Neural cell (in vitro differentiated cells): ENCODE measurements around the gene SDC1. TPM values are rescaled to one million over a fixed set of nuclear protein-coding genes. Genes with fewer than 3 reads are reported as not detected.

Experiments used
- H2AFZ ChIP-seq: fragments of 200-600, 300-800 bp; sonication (generic), shearing (Covaris generic); 2 replicates; pipeline ENCODE4 v1.6.0; 2014; ENCODE audit warnings: low read depth, mild to moderate bottlenecking, antibody characterized with exemption, low read length, moderate library complexity
- H3F3A ChIP-seq: fragments of 200-600 bp; shearing (Covaris generic); 2 replicates; pipeline ENCODE4 v1.6.1; 2016; ENCODE audit warnings: mild to moderate bottlenecking, moderate library complexity, mixed read lengths, antibody characterized with exemption, low read length; ENCODE audit not compliant: insufficient read depth, poor library complexity, severe bottlenecking
- H3K27ac ChIP-seq: fragments of 200-600, 300-800 bp; sonication (generic), shearing (Covaris generic); 2 replicates; pipeline ENCODE4 v1.5.1; 2014; ENCODE audit warnings: mild to moderate bottlenecking, low read length, moderate library complexity
- H3K27me3 ChIP-seq: fragments of 300-800, 200-600 bp; sonication (generic), shearing (Covaris generic); 2 replicates; pipeline ENCODE4 v1.6.0; 2014; ENCODE audit warnings: mild to moderate bottlenecking, low read depth, low read length, moderate library complexity; ENCODE audit not compliant: insufficient read depth
- H3K36me3 ChIP-seq: fragments of 300-800, 200-600 bp; sonication (generic), shearing (Covaris generic); 2 replicates; pipeline ENCODE4 v1.5.1; 2014; ENCODE audit warnings: mild to moderate bottlenecking, antibody characterized with exemption, low read length, moderate library complexity; ENCODE audit not compliant: insufficient read depth
- H3K4me2 ChIP-seq: fragments of 300-800, 200-600 bp; sonication (generic), shearing (Covaris generic); 2 replicates; pipeline ENCODE4 v1.6.0; 2014; ENCODE audit warnings: mild to moderate bottlenecking, low read length
- H3K4me3 ChIP-seq: fragments of 300-800, 200-600 bp; sonication (generic), shearing (Covaris generic); 2 replicates; pipeline ENCODE4 v1.5.1; 2014; ENCODE audit warnings: mild to moderate bottlenecking, low read length, moderate library complexity
- H3K79me2 ChIP-seq: fragments of 200-600 bp; shearing (Covaris generic); replicated peaks from 2 replicates; pipeline ENCODE4 v1.6.0; 2014; ENCODE audit warnings: mild to moderate bottlenecking, low read length, moderate library complexity; ENCODE audit not compliant: insufficient read depth
- H3K9ac ChIP-seq: fragments of 300-800, 200-600 bp; sonication (generic), shearing (Covaris generic); 2 replicates; pipeline ENCODE4 v1.6.1; 2016; ENCODE audit warnings: mild to moderate bottlenecking, low read length, mixed read lengths
- H3K9me2 ChIP-seq: fragments of 200-600 bp; shearing (Covaris generic); 2 replicates; pipeline ENCODE4 v1.6.1; 2016; ENCODE audit warnings: mild to moderate bottlenecking, low read length, mixed read lengths; ENCODE audit not compliant: insufficient read depth
- H3K9me3 ChIP-seq: fragments of 200-600, 300-800 bp; sonication (generic), shearing (Covaris generic); 2 replicates; pipeline ENCODE4 v1.6.1; 2016; ENCODE audit warnings: mild to moderate bottlenecking, mixed run types, low read length, moderate library complexity, mixed read lengths
- H4K20me1 ChIP-seq: fragments of 200-600 bp; shearing (Covaris generic); 2 replicates; pipeline ENCODE4 v1.6.1; 2016; ENCODE audit warnings: mild to moderate bottlenecking, mixed run types; ENCODE audit not compliant: insufficient read depth
- EP300 ChIP-seq: fragments of 450-650 bp; conservative IDR thresholded peaks from 2 replicates; pipeline ENCODE4 v1.6.1; 2014; ENCODE audit warnings: antibody characterized with exemption, mild to moderate bottlenecking, moderate library complexity; ENCODE audit not compliant: poor library complexity, severe bottlenecking
- EZH2 ChIP-seq: fragments of 200-600, 300-800 bp; shearing (Covaris generic), sonication (generic); IDR thresholded peaks from 2 replicates; pipeline ENCODE4 v1.6.1; 2014; ENCODE audit warnings: antibody characterized with exemption, low read length, borderline replicate concordance, mild to moderate bottlenecking; ENCODE audit not compliant: insufficient read depth, poor library complexity, severe bottlenecking
- MXI1 ChIP-seq: fragments of 450-650 bp; conservative IDR thresholded peaks from 2 replicates; pipeline ENCODE4 v1.6.1; 2014; ENCODE audit warnings: antibody characterized with exemption, mild to moderate bottlenecking; ENCODE audit not compliant: poor library complexity, severe bottlenecking
- POLR2AphosphoS5 ChIP-seq: IDR thresholded peaks from 2 replicates; pipeline ENCODE4 v1.6.1; 2012
- RAD21 ChIP-seq: fragments of 450-650 bp; conservative IDR thresholded peaks from 2 replicates; pipeline ENCODE4 v1.6.1; 2014; ENCODE audit warnings: antibody characterized with exemption, mild to moderate bottlenecking, moderate library complexity
- SMC3 ChIP-seq: fragments of 450-650 bp; conservative IDR thresholded peaks from 2 replicates; pipeline ENCODE4 v1.6.1; 2014; ENCODE audit warnings: antibody characterized with exemption, mild to moderate bottlenecking, moderate library complexity; ENCODE audit not compliant: poor library complexity
- polyA plus RNA-seq: library from polyadenylated mRNA; depleted of rRNA; stranded (reverse); fragments of >200 nt; gene quantifications from 2 replicates; pipeline ENCODE4 v1.2.3, GENCODE V29; 2014
- TF ChIP-seq, protein P1 (sequence below): fragments of 450-650 bp; IDR thresholded peaks from 2 replicates; pipeline ENCODE4 v1.5.1; 2014; ENCODE audit warnings: antibody characterized with exemption, mild to moderate bottlenecking, moderate library complexity; ENCODE audit not compliant: poor library complexity, severe bottlenecking
- TF ChIP-seq, protein P2 (sequence below): IDR thresholded peaks from 2 replicates; pipeline ENCODE4 v1.6.1; 2012; ENCODE audit warnings: borderline replicate concordance

The SDC1 gene
- polyA plus RNA-seq, 1 donor from 2014 or later: 14.9 TPM

DNA sequence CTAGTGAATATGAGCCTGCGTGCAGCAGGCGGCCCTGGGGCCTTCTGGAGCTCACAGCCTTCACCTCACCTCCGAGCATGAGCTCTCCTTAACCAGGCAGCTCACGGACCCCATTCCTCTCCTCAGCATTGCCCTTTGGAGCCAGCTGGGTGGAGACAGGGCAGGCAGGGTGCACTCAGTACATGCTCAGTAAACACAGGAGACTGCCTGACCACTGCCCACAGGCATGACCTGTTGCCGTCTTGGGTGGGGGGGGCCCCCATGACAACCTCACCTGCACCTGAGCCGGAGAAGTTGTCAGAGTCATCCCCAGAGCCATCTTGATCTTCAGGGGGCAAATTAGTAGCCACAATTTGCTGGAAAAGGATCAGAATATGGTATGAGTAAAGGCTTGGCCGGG, 19.9 kb downstream of the SDC1 start:
- Histone ChIP-seq H3K36me3 (no peaks in the 10 kb centered on the region), H3K9me2 (no peaks in the 10 kb centered on the region), H3K27me3 (no peaks in the 10 kb centered on the region), H3K9ac (no peak overlapping the region), H3K4me3 (no peak overlapping the region), H4K20me1 (no peaks in the 10 kb centered on the region), H3K79me2 (no peaks in the 10 kb centered on the region), H3K9me3 (no peaks in the 10 kb centered on the region), H3K27ac (no peak overlapping the region), H3K4me2 (no peak overlapping the region), H2AFZ (no peak overlapping the region), H3F3A (no peaks in the 10 kb centered on the region)
- TF ChIP-seq POLR2AphosphoS5: no peak
- TF ChIP-seq, protein P1, sequence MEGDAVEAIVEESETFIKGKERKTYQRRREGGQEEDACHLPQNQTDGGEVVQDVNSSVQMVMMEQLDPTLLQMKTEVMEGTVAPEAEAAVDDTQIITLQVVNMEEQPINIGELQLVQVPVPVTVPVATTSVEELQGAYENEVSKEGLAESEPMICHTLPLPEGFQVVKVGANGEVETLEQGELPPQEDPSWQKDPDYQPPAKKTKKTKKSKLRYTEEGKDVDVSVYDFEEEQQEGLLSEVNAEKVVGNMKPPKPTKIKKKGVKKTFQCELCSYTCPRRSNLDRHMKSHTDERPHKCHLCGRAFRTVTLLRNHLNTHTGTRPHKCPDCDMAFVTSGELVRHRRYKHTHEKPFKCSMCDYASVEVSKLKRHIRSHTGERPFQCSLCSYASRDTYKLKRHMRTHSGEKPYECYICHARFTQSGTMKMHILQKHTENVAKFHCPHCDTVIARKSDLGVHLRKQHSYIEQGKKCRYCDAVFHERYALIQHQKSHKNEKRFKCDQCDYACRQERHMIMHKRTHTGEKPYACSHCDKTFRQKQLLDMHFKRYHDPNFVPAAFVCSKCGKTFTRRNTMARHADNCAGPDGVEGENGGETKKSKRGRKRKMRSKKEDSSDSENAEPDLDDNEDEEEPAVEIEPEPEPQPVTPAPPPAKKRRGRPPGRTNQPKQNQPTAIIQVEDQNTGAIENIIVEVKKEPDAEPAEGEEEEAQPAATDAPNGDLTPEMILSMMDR: no peak
- no peak for TF ChIP-seq EZH2
- TF ChIP-seq EP300: no peak
- TF ChIP-seq MXI1: no peak
- TF ChIP-seq, protein P2, sequence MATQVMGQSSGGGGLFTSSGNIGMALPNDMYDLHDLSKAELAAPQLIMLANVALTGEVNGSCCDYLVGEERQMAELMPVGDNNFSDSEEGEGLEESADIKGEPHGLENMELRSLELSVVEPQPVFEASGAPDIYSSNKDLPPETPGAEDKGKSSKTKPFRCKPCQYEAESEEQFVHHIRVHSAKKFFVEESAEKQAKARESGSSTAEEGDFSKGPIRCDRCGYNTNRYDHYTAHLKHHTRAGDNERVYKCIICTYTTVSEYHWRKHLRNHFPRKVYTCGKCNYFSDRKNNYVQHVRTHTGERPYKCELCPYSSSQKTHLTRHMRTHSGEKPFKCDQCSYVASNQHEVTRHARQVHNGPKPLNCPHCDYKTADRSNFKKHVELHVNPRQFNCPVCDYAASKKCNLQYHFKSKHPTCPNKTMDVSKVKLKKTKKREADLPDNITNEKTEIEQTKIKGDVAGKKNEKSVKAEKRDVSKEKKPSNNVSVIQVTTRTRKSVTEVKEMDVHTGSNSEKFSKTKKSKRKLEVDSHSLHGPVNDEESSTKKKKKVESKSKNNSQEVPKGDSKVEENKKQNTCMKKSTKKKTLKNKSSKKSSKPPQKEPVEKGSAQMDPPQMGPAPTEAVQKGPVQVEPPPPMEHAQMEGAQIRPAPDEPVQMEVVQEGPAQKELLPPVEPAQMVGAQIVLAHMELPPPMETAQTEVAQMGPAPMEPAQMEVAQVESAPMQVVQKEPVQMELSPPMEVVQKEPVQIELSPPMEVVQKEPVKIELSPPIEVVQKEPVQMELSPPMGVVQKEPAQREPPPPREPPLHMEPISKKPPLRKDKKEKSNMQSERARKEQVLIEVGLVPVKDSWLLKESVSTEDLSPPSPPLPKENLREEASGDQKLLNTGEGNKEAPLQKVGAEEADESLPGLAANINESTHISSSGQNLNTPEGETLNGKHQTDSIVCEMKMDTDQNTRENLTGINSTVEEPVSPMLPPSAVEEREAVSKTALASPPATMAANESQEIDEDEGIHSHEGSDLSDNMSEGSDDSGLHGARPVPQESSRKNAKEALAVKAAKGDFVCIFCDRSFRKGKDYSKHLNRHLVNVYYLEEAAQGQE: no peak

DNA sequence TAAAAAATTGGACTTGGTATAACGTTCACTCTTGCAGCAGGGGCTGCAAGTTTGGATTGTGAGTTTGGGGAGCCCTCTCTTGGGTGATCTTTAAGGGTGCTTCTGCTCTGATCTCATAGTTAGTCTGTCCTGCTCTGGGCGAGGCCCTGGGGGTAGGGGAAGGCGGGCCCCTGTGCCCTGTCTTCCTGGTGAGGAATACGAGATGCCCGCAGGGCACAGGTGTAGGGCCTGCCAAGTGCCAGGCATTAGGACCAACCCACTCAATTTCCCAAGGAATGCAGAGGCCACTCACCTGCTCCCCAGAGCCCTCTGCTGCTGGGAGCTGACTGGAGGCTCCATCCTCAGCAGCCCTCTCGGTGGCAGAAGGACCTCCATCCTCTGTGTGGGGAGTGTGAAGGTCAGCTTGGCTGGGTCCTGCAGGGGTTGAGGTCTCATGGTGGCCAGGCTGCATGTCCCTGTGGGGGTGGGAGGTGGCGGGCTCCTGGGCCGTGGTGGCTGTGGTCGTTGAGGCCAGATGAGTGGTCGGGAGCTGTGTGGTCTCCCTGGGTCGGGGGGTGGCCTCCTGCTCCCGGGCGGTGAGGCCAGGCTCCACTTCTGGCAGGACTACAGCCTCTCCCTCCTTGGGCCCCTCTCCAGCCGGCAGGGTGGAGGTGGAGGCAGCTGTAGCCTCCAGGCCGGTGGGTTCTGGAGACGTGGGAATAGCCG, 21.3 kb downstream of the SDC1 start:
- no peak overlapping the region for H3K9ac ChIP-seq
- no peak overlapping the region for H3K4me3 ChIP-seq
- no peak overlapping the region for H3K4me2 ChIP-seq
- H3F3A ChIP-seq: no peaks in the 10 kb centered on the region
- no peaks in the 10 kb centered on the region for H3K36me3 ChIP-seq
- H3K9me3 ChIP-seq: no peaks in the 10 kb centered on the region
- no peaks in the 10 kb centered on the region for H3K9me2 ChIP-seq
- H3K27me3 ChIP-seq: no peaks in the 10 kb centered on the region
- H3K27ac ChIP-seq: no peak overlapping the region
- no peaks in the 10 kb centered on the region for H3K79me2 ChIP-seq
- H4K20me1 ChIP-seq: no peaks in the 10 kb centered on the region
- TF ChIP-seq SMC3 (no peak), EZH2 (no peak), RAD21 (no peak)
- no peak overlapping the region for H2AFZ ChIP-seq
